HEK293 (cell line): ENCODE results near the gene ZNF200.

ENCODE experiments used
- CTCF ChIP-seq: fragments of 450-650 bp; formaldehyde crosslinking; IDR thresholded peaks from 2 replicates; pipeline ENCODE4 v1.5.1; 2016; ENCODE audit warnings: missing biosample characterization, missing genetic modification characterization
- YY1 ChIP-seq: fragments of 450-650 bp; formaldehyde crosslinking; IDR thresholded peaks from 2 replicates; pipeline ENCODE4 v1.5.1; 2018; ENCODE audit warnings: missing biosample characterization, missing genetic modification characterization
- ZBTB1 ChIP-seq: fragments of 450-650 bp; formaldehyde crosslinking; IDR thresholded peaks from 2 replicates; pipeline ENCODE4 v1.5.1; 2016; ENCODE audit warnings: missing biosample characterization, missing genetic modification characterization
- ZNF423 ChIP-seq: fragments of 450-650 bp; formaldehyde crosslinking; IDR thresholded peaks from 2 replicates; pipeline ENCODE4 v1.5.1; 2016; ENCODE audit warnings: missing biosample characterization, missing genetic modification characterization
- ZNF585B ChIP-seq: fragments of 450-650 bp; formaldehyde crosslinking; IDR thresholded peaks from 2 replicates; pipeline ENCODE4 v1.5.1; 2016; ENCODE audit warnings: missing biosample characterization, missing genetic modification characterization

GRCh38 chr16:3268294-3268693 is 33.3 kb upstream of the ZNF200 start:
- TF ChIP-seq ZBTB1, result no peak
- TF ChIP-seq YY1 (tag by site-specific recombination), result no peak
- TF ChIP-seq CTCF (tag by site-specific recombination), result no peak
- TF ChIP-seq ZNF585B, result no peak
- no peak for TF ChIP-seq ZNF423 (tag by site-specific recombination)
